Measurements from ENCODE around the gene TSPAN3. TPM values are rescaled to one million over a fixed set of nuclear protein-coding genes. Genes with fewer than 3 reads are reported as not detected.
A peak's percentile ranks its signal among the peaks of the same experiment; 100 is the strongest.

The TSPAN3 gene
- total RNA-seq, 4 donors from 2014 or later: 92.2 to 165 (median 131) TPM

- peaks cover 0 to 38% (median 0%) of the 10 kb centered on the region in 4 donors for H3K27me3 ChIP-seq
- DNase-seq (ENCODE audit: extremely low spot score): no peak
- intact Hi-C loops (cut with DNase I): no loop called here
- no peaks in the 10 kb centered on the region for H3K9me3 ChIP-seq
- peaks cover 0 to 20% (median 17%) of the 10 kb centered on the region in 4 donors for H3K4me1 ChIP-seq
- TF ChIP-seq EP300 (IDR thresholded peaks at IDR 0.05) (no peak), POLR2A (IDR thresholded peaks at IDR 0.05; ENCODE audit: low read depth) (no peak), POLR2AphosphoS5 (IDR thresholded peaks at IDR 0.05) (no peak), CTCF (IDR thresholded peaks at IDR 0.05) (no peak)
- no peak overlapping the region for H3K4me3 ChIP-seq
- H3K27ac ChIP-seq (replicated peaks in 1 of 4): no peak overlapping the region
- WGBS: 82% methylated on average over 6 of the region's 12 CpGs
- H3K36me3 ChIP-seq: no peaks in the 10 kb centered on the region
These were observed 44.3 kb downstream of the TSPAN3 start for GRCh38 chr15:77026501-77027110.

GRCh38 chr15:77025941-77026411 is 44.9 kb downstream of the TSPAN3 start:
- peaks cover 0 to 34% (median 0%) of the 10 kb centered on the region in 4 donors for H3K27me3 ChIP-seq
- TF ChIP-seq POLR2AphosphoS5 (IDR thresholded peaks at IDR 0.05): no peak
- WGBS: 89% methylated on average over 3 of the region's 4 CpGs
- H3K27ac ChIP-seq (replicated peaks in 1 of 4): no peak overlapping the region
- intact Hi-C loops (cut with DNase I): loop anchor here (2.0 kb wide), 1 partner anchor 519 kb away; no protein-coding TSS in a partner anchor
- no peak for DNase-seq (ENCODE audit: extremely low spot score)
- H3K9me3 ChIP-seq: no peaks in the 10 kb centered on the region
- no peaks in the 10 kb centered on the region for H3K36me3 ChIP-seq
- H3K4me1 ChIP-seq: peaks cover 0 to 22% (median 17%) of the 10 kb centered on the region in 4 donors
- H3K4me3 ChIP-seq: no peak overlapping the region

- Histone ChIP-seq H3K4me1 (peaks cover 0 to 22% (median 17%) of the 10 kb centered on the region in 4 donors), H3K9me3 (no peaks in the 10 kb centered on the region), H3K36me3 (no peaks in the 10 kb centered on the region), H3K27ac (replicated peaks in 1 of 4) (no peak overlapping the region), H3K4me3 (no peak overlapping the region), H3K27me3 (peaks cover 0 to 27% (median 0%) of the 10 kb centered on the region in 4 donors)
- DNase-seq (ENCODE audit: extremely low spot score): no peak
- TF ChIP-seq POLR2AphosphoS5 (IDR thresholded peaks at IDR 0.05) (no peak), CTCF (IDR thresholded peaks at IDR 0.05) (no peak), EP300 (IDR thresholded peaks at IDR 0.05) (no peak), POLR2A (IDR thresholded peaks at IDR 0.05; ENCODE audit: low read depth) (no peak)
- intact Hi-C loops (cut with DNase I): loop anchor here (2.0 kb wide), 1 partner anchor 520 kb away; no protein-coding TSS in a partner anchor
- 91% methylated on average over 14 of the region's 15 CpGs for WGBS
These were observed 45.6 kb downstream of the TSPAN3 start for GRCh38 chr15:77025083-77025901.

- Histone ChIP-seq H3K27me3 (peaks cover 0 to 21% (median 0%) of the 10 kb centered on the region in 4 donors), H3K4me3 (no peak overlapping the region), H3K4me1 (peaks cover 0 to 22% (median 17%) of the 10 kb centered on the region in 4 donors), H3K9me3 (no peaks in the 10 kb centered on the region), H3K36me3 (no peaks in the 10 kb centered on the region), H3K27ac (replicated peaks in 1 of 4) (no peak overlapping the region)
- TF ChIP-seq POLR2A (IDR thresholded peaks at IDR 0.05; ENCODE audit: low read depth) (no peak), EP300 (IDR thresholded peaks at IDR 0.05) (no peak), POLR2AphosphoS5 (IDR thresholded peaks at IDR 0.05) (peak in 1 of 2 donors; percentile 16), CTCF (IDR thresholded peaks at IDR 0.05) (peak in 2 of 3 experiments; percentile 91 to 93)
- intact Hi-C loops (cut with DNase I): loop anchor here (2.0 kb wide), 1 partner anchor 520 kb away; no protein-coding TSS in a partner anchor
- DNase-seq (ENCODE audit: extremely low spot score): no peak
- 33% methylated on average over 15 of the region's 17 CpGs for WGBS
These were observed 46.4 kb downstream of the TSPAN3 start for GRCh38 chr15:77024273-77025082.

All from esophagus muscularis mucosa (tissue), 4 donors.